Measurements from ENCODE around the gene LMO7.

Gene LMO7

DNA sequence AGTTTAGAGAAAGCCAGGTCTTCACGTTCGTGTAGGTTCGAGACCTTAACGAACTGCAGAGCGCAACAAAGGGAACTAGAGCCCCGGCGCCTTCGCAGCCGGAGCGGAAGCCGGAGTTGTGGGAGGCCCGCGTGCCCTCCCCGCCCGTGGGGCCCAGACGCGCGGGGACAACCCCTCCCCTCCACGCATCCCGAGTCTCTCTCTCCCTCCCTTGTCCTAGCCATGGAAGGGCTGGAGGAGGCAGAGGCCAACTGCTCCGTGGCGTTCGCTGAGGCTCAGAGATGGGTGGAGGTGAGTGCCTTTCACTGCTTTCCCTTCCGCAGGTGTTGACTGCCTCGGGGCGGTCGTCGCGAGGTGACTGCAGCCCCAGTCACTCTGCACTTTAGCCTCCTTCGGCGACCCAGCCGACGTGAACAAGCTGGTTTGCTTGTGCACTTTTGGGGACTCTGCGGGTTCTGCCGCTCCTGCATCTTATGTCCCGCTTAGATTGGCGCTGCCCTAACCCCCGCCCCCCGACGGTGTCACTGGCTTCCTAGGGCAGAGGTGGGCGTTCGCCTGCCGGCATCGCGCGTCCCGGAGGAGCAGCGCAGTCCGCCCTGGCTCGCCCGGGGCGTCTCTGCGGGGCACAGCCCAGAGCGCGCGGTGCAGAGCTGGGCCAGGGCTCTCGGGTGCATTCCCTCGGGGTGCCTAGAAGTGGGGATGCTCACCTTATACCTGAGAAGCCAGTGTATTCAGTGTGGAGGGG, 478 bp downstream of the LMO7 start:
- DNase-seq, result peak; percentile 50
- TF ChIP-seq POLR2A (IDR thresholded peaks at IDR 0.05; ENCODE audit: low read length), result no peak
- no peak for TF ChIP-seq GATA1 (IDR thresholded peaks at IDR 0.05; ENCODE audit: low read depth, low read length)

DNA sequence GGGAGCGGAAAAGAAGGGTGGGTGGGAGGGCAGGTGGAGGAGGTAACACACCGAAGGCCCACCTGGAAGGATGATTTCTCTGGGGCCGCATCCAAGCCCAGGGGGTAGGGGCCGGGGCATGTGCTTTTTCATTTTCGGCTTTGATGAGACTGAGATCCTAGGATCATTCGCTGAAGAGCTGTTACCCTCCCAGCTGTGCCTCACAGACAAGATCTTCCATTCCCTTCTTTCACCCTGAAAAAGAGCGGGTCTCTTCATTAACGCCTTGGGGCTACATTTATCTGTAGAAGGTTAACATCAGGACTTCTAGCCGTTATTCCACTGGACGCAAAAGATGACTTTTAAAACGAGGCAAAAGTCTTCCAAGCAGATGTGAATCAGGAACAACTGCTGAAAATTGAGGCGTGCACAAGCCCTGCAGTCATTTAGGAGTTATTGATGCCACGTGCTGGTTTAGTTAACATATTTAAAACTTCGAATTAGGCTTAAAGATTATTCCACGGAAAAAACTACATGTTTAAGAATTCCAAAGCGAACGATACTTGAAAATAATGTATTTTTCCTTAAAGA, 1.1 kb downstream of the LMO7 start:
- no peak for DNase-seq
- TF ChIP-seq POLR2A (IDR thresholded peaks at IDR 0.05; ENCODE audit: low read length), result no peak
- TF ChIP-seq GATA1 (IDR thresholded peaks at IDR 0.05; ENCODE audit: low read depth, low read length), result no peak

DNA sequence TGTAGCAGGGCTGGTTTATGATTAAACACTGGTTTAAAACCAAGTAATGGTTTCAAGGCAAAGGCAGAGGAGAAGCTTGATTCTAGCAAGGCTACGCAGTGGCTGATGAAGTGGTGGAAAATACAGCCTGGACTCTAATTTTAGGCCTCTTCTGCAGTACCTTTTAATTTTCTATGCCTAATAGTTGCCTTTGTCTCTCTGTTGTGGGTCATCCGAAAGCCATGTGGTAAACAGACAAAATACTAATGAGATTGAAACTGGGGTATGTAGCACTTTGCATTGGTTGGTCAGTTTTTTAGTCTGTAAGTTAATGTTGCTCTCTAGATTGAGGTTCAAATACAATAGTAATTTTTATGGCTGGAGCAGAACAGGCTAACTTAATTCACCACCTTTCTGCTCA, 3.3 kb downstream of the LMO7 start:
- DNase-seq, result no peak
- no peak for TF ChIP-seq GATA1 (IDR thresholded peaks at IDR 0.05; ENCODE audit: low read depth, low read length)
- no peak for TF ChIP-seq POLR2A (IDR thresholded peaks at IDR 0.05; ENCODE audit: low read length)

DNA sequence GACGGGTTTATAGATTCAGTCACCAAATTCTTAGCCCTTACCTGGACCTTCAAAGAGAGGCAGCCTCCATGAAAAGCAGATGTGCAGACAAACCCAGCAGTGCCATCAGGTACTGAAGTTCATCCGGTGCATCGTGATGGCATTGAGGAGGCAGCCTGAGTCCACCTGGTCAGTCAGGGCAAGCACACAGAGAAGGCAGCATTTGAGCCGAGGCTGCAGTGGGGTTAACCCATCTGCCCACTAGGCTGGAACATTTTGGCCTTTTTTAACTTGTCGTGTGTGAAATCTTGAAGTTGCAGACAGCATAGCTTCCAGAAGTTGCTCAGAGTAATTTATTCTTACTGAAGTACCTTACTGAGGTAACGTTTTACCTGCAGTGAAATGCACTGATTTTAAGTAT, 4.9 kb downstream of the LMO7 start:
- TF ChIP-seq GATA1 (IDR thresholded peaks at IDR 0.05; ENCODE audit: low read depth, low read length) (no peak), POLR2A (IDR thresholded peaks at IDR 0.05; ENCODE audit: low read length) (no peak)
- no peak for DNase-seq

DNA sequence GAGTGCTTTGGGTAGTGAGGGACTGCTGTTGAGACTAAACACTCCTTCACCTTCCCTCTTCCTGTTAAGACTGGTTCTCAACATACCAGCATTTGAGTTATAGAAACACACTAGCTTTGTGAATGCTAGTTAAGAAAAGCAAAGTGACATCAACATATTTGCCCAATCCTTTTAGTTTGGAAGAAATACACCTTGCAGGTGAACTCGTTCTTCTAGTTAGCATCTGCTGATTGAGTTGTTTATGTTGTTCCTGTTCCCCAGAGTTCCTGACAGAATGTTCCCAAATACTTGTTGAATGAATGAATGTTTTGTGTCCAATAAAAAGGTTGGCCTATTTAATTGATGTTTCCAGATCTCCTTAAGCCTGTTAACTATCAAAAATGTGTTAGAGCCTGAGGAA, 7.1 kb downstream of the LMO7 start:
- TF ChIP-seq POLR2A (IDR thresholded peaks at IDR 0.05; ENCODE audit: low read length) (no peak), GATA1 (IDR thresholded peaks at IDR 0.05; ENCODE audit: low read depth, low read length) (no peak)
- no peak for DNase-seq

DNA sequence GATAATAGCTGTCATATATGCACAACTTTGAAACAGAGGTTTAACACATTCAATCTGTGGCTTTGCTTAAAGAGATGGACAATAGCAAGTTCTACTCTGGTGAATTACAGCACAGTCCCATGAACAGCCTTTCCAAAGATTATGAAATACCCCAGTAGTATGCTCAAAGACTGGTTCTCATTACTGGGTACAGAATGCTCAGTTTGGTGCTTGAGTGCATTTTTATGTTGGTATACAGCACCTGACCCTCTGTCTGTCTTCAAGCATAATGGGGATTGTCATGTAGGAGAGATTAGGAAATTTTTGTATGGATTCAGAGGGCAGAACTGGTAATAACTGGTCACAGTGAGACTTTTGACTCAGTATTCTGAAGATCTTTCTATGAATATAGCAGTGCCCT, 7.6 kb downstream of the LMO7 start:
- no peak for TF ChIP-seq POLR2A (IDR thresholded peaks at IDR 0.05; ENCODE audit: low read length)
- TF ChIP-seq GATA1 (IDR thresholded peaks at IDR 0.05; ENCODE audit: low read depth, low read length), result no peak

DNA sequence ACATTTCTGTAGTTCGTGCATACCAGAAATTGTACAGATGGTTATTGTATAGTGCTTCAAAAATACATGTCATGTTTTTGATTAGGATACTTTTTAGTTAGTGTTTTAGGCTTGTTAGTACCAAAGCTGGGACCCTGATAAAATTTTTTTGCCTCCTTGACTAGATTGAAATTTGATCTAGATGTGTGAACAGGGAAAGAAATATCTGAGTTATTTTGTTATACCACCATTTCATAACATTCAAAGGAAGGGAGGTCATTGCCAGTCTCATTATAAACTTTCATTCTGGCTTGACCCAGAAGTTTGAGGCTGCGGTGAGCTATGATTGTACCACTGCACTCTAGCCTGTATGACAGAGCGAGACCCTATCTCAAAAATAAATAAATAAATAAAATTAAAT, 9.0 kb downstream of the LMO7 start:
- TF ChIP-seq POLR2A (IDR thresholded peaks at IDR 0.05; ENCODE audit: low read length) (no peak), GATA1 (IDR thresholded peaks at IDR 0.05; ENCODE audit: low read depth, low read length) (no peak)
- no peak for DNase-seq

More for the DNA sequence above, 7.6 kb downstream of the LMO7 start:
- no peak for DNase-seq

DNA sequence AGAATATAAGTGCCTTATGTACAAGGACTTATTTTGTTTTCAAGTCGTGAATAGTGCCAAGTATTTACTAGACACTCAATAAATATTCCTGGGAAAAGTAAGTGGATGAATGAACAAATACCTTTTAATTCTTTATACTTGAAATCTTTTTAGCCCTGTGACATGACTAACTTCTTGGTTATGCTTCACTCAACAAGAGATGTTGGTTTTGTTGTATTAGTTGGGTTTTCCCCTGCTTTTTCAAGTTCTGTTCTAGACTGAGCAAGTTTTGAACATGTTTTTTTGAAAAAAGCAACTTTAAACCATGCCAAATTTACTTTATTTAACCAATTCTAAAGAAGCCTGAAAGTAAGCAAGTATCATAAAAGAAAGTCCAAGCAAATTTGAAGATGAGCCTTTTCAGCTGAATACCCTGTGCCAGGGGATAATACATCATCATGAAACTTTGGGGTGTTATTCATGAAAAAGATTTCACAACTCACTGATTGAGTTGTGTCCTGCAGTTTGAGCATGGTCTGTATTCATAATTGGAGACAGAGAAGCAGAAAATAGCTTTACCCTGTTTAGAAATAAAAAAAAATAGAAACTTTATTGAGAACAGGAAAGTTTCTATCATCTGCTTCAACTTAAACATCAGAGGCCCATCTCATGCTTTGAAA, 11.1 kb downstream of the LMO7 start:
- TF ChIP-seq POLR2A (IDR thresholded peaks at IDR 0.05; ENCODE audit: low read length) (no peak), GATA1 (IDR thresholded peaks at IDR 0.05; ENCODE audit: low read depth, low read length) (no peak)
- no peak for DNase-seq

DNA sequence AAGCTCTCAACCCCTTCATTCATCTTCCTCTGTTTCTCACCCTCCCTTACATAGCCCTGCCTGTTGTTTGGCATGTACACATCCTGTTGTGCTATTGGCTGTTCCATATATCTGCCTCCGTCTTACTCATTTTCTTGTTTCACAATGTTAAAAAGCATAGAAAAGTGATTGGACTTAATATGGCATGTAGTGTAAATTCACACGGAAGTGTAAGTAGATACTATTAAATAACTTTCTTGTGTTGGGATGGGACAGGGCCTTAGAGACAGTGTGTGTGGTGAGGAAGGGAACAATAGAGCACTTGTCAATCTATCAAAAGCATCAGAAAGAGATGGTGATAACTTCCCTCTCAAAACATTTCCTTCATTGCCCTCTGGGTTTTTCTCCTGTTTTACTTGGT, 12.3 kb downstream of the LMO7 start:
- TF ChIP-seq GATA1 (IDR thresholded peaks at IDR 0.05; ENCODE audit: low read depth, low read length) (no peak), POLR2A (IDR thresholded peaks at IDR 0.05; ENCODE audit: low read length) (no peak)
- DNase-seq, result no peak

DNA sequence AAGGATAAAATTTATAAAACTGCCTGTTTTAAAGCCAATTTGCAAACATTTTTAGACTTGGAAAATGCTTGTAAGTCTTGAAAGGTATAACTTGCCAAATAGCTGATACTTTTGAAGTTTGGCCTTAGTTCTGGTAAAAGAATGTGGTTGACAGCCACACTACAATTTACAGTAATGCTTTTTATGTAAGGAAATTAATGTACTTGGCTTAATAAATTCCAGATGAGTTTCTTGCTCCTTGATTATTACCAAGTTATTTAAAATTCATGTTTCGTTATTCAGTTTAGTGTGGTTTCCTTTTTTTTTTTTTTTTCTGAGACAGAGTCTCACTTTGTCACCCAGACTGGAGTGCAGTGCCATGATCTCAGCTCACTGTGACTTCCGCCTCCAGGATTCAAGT, 14.9 kb downstream of the LMO7 start:
- DNase-seq, result no peak
- TF ChIP-seq POLR2A (IDR thresholded peaks at IDR 0.05; ENCODE audit: low read length) (no peak), GATA1 (IDR thresholded peaks at IDR 0.05; ENCODE audit: low read depth, low read length) (no peak)

DNA sequence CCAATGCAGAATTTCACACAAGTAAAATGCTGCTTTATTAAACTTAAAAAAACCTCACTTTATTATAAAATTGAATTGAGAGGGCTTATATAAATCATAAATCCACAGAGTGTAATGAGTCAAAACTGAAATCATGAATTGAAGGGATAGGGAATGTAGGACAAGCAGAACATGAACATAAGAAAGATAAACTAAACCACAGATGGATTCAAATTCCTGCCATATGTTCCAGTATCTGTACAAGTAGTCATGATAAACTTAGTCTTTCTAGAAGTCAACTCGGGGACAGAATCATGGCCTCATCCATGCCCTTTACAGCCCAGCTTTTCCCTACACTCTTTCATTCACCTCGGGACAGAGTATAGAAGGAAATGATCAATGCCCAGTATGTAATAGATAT, 16.6 kb downstream of the LMO7 start:
- TF ChIP-seq POLR2A (IDR thresholded peaks at IDR 0.05; ENCODE audit: low read length) (no peak), GATA1 (IDR thresholded peaks at IDR 0.05; ENCODE audit: low read depth, low read length) (no peak)
- DNase-seq, result no peak

DNA sequence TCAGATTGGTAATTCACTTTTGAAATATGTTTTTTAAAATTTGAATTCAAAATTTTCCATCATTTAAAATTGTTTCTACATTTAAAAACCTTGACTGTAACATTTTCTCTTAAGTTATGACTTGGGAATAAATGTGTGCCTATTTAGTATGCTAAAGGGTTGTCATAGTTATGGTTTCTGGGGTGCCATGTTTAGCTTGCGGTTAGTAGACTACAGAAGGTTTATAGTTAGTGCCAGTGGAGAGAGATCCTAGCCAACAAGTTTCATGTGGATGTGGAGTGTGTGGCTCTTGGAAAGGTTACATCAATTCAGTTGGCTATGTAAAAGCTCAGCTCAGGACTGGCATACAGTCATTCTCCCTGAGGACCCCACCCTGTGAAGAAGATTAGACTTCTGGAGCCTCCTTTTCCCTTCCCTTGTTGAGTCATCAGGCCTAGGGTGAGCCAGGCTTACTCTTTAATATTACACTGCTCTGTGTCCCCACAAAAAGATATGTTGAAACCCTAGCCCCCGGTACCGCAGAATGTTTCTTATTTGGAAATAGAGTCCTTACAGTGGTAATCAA, 20.4 kb downstream of the LMO7 start:
- no peak for TF ChIP-seq GATA1 (IDR thresholded peaks at IDR 0.05; ENCODE audit: low read depth, low read length)
- TF ChIP-seq POLR2A (IDR thresholded peaks at IDR 0.05; ENCODE audit: low read length), result no peak
- DNase-seq, result peak in 1 of 2 experiments; percentile 8

DNA sequence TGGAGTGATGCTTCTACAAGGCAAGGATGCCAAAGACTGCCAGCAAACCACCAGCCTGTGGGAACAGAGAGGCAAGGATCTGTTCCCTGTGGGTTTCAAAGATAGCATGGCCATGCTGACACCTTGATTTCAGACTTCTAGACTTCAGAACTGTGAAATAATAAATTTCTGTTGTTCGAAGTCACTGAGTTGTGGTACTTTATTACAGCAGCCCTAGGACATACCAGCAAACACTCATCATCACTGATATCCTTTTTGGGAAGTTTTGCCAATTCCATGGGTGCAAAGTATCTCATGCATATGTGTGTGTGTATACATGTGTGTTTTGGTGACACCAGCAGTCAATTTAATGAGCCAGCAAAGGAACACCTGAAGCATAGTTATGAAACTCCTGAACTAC, 21.0 kb downstream of the LMO7 start:
- no peak for DNase-seq
- TF ChIP-seq GATA1 (IDR thresholded peaks at IDR 0.05; ENCODE audit: low read depth, low read length), result no peak
- no peak for TF ChIP-seq POLR2A (IDR thresholded peaks at IDR 0.05; ENCODE audit: low read length)

DNA sequence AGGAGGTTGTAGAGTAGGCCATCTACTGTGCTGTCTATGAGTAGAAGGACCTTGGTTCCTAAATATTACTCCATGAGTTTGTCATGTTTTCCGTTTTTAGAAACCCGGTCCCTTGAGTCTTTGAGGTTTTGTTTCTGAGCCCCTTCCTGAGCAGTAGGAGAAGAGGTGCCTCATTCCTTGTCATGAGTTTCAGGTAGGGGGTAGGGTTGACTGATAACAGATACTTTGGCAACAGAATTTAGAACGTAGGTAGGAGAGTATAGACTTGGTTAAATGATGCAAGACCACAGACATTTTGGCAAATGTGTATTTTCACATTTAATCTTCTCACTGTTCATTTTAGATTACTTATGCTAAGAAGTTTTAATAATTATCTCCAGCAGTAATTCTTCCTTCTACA, 24.6 kb downstream of the LMO7 start:
- no peak for TF ChIP-seq POLR2A (IDR thresholded peaks at IDR 0.05; ENCODE audit: low read length)
- TF ChIP-seq GATA1 (IDR thresholded peaks at IDR 0.05; ENCODE audit: low read depth, low read length), result no peak
- no peak for DNase-seq

Data from erythroblast (primary cell).